HG03064 (cell line): ENCODE data around the gene MTHFD1.

ENCODE experiments used
- ATAC-seq: cut with Tn5 transposase; IDR thresholded peaks from one replicate; pipeline ENCODE4 v1.9.1; 2021; ENCODE audit warnings: low read depth; ENCODE audit not compliant: unreplicated experiment

MTHFD1 gene

GRCh38 chr14:64478634-64479250, 90.6 kb downstream of the MTHFD1 start:
- ATAC-seq = no peak

DNA sequence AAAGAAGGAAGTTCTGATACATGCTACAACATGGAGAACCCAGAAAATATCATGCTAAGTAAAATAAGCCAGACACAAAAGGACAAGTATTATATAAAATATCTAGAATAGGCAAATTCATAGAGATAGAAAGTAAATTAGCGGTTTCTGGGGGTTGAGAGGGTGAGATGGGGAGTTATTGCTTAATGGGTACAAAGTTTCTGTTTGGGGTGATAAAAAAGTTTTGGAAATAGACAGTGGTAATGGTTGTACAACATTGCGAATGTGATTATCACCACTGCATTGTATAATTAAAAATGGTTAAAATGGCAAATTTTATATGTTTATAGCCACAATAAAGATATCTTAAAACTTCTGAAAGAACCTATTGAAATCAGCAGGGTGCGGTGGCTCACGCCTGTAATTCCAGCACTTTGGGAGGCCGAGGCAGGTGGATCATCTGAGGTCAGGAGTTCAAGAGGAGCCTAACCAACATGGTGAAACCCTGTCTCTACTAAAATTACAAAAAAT, 100.5 kb downstream of the MTHFD1 start:
- ATAC-seq = no peak

- no peak for ATAC-seq
These were observed 103.5 kb downstream of the MTHFD1 start for GRCh38 chr14:64491637-64492036.

DNA sequence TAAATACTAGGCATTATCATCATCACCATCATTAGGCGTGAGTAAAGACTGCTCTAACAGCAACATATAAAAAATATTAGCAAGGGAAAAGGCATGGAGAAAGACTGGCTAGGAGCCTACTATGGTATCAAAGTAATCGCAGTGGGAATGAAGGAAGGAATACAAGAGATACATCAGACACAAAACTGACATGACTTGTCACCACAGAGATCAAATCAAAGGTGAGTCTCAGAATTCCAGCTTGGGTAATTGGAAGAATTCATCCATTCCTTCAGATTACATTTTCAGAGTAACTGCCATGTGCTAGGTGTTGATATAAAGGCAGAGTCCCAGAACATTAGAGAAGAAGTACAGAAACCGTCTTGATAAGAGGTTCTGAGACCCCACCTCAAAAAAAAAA, 105.3 kb downstream of the MTHFD1 start:
- ATAC-seq = no peak

GRCh38 chr14:64495252-64495651, 107.1 kb downstream of the MTHFD1 start:
- no peak for ATAC-seq

- ATAC-seq = no peak
These were observed 108.6 kb downstream of the MTHFD1 start for GRCh38 chr14:64496764-64497163.

DNA sequence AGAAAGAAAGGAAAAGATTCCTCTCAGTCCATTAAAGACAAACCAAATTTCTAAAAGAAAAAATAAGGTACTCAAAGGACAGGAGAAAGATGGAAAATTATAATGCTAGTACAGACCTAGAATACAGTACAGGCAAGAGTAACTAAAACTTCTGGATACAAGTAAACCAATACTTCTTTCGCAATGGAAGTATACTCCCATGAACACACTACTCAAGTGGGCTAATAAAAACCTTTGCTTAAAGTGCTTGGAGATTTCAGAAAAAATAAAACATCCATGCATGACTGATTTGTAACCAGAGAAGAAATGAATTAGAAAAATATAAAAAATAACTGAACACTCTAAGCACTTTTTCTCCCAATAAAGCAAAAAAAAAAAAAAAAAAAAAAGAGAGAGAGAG, 111.9 kb downstream of the MTHFD1 start:
- ATAC-seq = no peak

DNA sequence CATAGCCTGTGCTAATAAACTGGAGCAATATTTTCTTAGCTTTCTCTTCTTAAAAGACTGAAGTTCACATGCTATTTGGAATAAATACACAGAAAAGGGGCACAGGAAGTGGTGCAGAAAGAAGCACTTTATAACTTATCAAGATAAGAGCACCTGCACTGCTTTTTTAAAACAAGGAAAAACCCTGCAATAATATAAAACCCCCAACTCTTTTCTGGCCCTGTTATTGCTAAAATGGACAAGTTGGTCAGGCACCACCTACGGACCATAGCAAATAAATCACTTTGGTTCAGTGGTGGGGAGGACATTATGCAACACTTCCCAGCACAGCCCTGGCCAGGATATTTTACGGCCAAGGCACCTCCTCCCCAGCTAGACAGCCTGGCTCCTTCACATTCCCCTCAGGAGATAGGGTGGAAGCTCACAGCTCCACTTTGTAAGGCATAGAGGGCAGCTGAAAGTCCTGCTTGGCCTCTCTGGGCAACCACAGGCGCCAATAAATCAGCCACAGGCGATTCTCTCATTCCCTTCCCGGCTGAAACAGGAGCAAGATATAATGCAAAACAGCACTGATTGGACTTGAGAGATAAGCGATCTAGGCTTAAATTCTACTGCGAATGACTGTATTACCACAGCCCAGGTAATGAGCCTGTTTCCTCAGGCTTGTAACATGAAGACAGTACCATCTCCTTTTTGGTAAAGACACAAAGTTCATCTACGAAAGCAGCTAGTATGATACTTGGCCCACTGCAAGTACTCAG, 113.4 kb downstream of the MTHFD1 start:
- ATAC-seq = no peak

GRCh38 chr14:64502456-64502855, 114.3 kb downstream of the MTHFD1 start:
- no peak for ATAC-seq

- peak; percentile 1 for ATAC-seq
These were observed 114.8 kb downstream of the MTHFD1 start for GRCh38 chr14:64502887-64503433.

DNA sequence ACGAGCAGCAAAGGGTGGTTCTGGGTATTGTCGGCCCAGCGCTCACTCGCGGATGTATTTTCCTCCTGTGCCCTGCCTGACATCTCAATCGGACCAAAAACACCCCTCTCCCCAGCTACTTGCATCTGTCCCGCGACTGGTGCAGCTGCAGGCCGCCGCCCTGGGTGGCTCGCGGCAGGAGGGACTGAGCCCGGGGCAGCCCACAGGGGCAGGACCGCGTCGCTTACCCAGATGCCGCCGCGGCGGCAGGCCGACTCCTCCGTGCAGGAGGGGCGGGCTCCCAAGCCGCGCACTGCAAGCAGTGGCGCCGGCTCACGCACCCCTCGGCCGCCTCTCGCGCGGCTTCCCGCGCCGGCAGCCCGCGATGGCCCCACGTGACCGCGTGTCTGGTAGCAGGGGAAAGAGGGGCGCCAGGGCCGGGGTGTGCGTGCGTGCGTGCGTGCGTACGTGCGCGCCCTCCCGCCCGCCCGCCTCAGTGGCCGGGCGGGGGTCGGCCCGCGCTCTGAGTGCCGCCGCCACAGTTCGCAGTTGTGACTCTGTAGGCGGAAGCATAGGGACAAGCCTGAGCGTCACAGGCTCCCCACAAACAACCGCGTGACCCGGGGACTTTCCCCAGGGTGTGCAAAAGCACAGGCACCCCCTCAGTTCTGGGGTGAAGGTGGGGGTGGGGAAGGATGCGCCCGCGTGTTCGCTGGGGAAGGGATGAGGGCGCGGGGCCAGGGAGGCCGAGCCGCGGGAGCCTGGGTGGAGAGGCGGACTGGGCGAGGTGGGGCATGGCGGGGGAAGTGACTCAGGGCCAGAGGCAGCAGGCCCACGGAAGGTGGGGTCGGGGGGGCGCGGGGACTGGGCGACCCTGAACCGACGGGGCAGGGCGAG, 115.5 kb downstream of the MTHFD1 start, which contains the start of gene ZBTB25:
TSS of gene ZBTB25 (minus strand) at position 405 of the 876 bp plus-strand sequence. CDS start 13,305 bp downstream, outside the sequence.
- peak; percentile 56 for ATAC-seq

DNA sequence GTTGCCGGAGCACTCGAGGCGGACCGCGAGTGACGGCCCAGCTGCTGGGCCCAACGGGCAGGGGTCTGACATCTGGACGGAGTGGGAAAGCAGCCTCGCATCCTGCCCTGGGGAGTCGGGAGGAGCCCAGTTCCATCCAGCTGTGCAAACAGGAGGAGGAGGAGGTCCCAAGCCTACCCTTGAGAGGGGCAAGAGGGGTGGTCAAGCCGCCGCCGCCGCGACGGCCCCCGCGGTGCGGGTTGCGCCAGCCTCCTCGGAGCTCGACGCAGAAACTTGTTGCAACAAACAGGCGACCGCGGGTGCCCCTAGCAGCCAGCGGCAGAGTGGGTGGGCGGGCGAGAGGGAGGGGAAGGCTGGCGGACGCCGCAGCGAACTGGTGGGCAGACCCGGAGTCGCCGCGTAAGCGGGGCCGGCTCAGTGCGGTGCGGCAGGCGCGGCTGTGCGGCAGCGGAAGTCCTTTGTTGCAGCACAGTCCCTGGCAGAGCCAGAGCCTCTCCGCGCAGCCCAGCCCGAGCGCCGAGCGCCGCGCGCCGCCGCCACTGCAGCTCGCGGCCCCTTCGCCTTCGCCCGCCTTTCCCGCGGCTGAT, 116.2 kb downstream of the MTHFD1 start, which contains the start of gene ZBTB1:
TSS of gene ZBTB1 (plus strand) at position 461 of the 587 bp plus-strand sequence. CDS start 16,735 bp downstream, outside the sequence.
- peak; percentile 13 for ATAC-seq

DNA sequence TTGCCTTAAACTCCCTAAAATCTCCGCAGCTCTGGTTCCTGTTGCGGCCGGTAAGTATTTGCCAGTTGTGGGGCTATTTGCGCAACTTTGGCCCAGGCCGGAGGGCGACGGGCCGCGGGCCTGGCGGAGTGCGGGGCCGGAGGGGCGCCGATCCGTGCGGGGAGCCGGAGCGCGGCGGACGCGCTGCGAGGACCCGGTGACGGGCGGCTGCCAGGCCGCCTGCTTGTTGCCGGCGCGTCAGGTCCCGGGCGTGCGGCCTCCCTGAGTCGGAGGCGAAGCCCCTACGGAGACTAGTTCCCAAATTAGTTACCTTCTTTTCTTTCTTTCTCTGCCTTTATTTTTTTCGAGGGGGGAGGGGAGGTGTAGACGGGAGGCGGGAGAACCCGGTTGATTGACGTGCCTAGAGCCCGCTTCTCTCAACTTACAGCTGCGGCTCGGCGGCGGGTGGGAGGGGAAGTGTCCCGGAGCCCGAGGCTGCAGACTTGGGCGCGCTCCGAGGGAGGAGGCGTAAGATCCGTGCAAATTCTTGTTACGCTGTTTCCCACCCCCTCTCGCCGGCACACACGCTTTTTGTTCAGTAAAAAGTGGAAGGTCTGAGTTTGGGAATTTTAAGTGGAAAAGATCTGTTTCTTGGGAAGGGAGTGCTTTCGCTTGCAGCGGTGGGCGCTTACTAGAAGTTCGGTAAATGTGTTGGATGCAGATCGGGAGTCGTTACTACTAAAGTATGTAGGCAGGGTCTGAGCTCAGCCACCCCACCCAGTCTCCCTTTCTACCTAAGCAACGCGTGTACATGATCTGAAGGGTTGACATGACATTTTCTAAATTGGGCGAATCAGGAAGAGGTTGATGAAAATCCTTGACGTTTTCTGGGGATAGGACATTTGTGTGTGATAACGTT, 117.0 kb downstream of the MTHFD1 start:
- ATAC-seq = no peak

DNA sequence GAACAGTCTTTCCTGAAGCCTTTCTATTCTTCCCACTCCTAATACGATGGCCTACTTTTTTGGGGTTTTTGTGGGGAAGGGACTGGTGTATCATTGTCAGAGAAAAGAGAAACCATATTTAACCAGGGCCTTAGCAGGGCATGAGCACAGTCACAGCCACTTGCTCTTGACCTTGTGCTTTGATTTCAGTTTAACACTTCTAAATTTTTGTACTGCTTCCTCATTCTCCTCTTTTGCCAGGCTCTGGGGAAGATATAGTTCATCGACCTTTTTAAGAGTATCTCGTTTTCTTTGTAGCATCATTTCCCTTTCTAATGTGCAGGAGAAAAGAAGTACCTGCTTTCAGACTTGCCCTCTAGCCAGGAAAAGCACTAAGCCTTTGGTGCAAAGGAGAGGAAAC, 118.6 kb downstream of the MTHFD1 start:
- no peak for ATAC-seq

DNA sequence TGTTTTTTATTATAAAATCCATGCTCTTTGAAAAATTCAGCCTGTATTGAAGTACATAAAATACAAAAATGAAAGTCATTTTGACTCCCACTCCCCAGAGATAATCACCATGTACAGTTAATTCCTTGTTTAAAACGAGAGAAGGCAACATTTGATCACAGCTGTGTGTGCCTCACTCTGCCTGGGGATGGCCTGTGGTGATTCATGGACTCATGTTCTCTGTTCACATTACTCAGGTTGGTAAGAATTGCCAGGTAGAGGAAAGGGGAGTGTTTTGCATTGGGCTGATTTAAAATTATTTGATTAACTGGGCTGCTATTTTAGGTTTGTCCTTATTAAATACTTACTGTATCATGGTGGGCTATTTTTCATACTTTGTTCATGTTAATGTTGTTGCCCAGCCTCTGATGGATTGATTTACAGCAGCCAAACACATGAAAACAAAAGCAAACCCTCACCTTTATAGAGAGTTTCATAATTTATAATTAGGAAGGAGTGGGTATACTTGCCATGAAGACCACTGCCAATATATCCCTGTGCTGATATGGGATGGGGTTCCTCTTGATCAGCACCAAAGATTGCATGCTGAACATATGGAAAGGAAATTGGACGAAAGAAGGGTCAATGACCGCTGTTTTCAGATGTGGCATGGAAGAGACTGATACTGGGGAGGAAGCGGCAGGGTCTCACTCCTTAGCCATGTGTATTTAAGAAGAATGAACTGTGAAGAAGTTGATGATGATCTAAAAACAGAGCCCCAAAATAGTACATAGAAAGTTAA, 119.4 kb downstream of the MTHFD1 start:
- no peak for ATAC-seq

- ATAC-seq = no peak
These were observed 120.1 kb downstream of the MTHFD1 start for GRCh38 chr14:64508215-64508776.

DNA sequence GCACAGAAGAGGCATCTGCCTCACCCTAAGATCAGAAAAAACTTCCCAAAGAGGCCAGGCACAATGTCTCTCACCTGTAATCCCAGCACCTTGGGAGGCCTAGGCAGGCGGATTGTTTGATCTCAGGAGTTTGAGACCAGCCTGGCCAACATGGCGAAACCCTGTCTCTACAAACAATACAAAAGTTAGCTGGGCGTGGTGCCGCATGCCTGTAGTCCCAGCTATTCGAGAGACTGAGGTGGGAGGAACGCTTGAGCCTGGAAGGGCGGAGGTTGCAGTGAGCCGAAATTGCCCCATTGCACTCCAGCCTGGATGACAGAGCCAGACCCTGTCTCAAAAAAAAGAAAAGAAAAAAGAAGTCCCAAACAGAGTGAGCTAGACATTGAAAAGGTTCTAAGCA, 120.9 kb downstream of the MTHFD1 start:
- ATAC-seq = no peak
